ENCODE measurements around the gene PRSS23.

The PRSS23 gene

DNA sequence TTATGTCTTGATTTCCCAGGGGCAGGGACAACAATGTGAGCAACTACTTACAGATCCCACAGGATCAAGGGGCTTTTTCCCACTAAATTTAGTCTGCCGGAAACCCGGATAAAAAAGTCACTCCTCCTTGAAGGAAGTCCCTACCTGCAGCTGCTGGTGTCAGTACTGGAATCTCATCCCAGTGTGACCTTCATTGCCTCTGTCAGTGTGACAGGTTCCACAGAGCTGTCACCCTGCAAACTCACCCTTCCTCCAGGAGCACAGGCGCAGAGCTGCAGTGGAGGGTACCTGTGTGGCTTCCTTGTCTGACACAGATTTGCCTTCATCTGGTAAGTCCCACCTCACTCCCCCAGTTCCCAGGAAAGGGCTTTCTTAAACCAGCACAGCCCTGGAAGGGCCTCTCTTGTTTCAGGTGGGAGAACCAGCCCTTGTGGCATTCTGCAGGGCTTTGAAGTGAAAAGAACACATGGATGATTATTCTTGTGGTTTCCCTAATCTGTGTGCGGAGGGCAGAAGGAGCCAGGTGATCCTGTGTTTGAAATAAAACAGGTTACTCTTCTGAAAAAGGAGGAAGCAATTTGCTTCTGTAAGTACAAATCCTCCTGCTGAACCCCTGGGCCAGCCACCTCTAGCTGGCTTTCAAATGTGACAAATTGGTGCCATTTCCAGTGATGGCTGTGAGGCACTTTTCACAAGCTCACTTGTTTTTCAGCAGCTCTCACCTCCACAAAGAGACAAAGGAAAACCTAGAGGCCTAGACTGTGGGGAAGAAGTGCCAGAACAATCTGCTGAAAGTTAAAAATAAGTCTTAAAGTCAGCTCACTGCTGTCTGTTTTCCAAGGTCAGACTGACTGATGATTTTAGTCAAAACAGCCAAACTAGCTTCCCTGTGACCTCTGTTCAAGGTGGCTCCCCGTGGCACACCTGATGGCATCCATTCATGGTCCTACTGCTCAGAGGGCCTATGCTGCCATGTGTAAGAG is 9.2 kb upstream of the PRSS23 start:
- DNase-seq = no peak

GRCh38 chr11:86792150-86792549 is 8.2 kb upstream of the PRSS23 start:
- no peak for DNase-seq

DNA sequence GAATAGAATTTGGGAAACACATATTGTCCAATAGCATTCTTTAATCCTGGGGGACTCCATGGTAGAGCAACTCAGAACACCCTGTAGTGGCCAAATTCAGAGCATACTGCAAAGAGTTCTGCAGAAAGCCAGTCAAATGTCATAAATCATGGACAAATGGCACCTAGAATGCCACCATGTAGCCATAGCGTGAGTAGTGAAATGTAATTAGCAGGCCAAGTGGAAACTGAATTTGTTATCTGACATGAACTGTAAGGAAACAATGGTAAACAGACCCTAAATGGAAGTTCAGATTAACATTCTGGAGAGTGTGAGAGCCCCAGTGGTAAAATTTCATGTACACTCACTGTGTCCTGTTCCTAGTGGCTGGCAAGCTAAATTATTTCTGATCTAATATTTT is 7.0 kb upstream of the PRSS23 start:
- no peak for DNase-seq

GRCh38 chr11:86795511-86795910 is 4.8 kb upstream of the PRSS23 start:
- DNase-seq = no peak

DNA sequence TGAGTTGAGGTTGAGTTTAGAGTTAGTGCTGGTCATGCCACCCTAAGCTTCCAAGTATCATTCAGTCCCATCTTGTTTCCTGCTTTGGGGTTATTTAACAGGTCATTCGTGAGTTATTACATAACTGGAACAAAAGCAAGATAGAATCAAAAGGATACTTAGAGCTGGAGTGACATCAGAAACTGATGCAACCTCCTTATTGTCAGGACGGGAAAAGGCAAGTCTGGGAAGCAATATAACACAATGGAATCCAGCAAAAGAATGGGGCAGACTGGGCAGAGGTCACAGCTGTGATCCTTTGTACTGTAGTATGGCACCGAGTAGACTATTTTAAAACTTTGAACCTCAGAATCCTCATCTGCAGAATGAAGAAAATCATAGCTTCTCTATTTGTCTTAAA is 4.4 kb upstream of the PRSS23 start:
- DNase-seq = no peak

DNA sequence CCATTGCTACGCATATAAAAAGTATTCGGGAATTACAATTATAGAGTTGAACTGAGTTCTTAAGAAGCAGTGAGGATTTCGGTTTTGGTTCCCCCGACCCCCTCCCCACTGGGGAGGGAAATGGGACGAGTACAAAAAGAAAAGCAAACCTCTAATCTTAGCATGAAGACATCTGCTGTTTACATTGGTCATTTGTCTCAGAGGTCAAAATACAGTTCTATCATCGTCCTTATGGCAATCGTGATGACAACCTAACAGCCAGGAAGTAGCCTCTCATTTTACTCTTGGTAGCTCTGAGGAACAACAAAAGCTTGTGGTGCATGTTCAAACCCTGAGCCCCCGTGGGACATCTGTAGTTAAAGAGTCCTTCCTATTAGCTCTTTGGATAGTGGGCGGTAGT is 3.2 kb upstream of the PRSS23 start:
- no peak for DNase-seq

GRCh38 chr11:86798988-86799387 is 1.4 kb upstream of the PRSS23 start:
- DNase-seq = no peak

DNA sequence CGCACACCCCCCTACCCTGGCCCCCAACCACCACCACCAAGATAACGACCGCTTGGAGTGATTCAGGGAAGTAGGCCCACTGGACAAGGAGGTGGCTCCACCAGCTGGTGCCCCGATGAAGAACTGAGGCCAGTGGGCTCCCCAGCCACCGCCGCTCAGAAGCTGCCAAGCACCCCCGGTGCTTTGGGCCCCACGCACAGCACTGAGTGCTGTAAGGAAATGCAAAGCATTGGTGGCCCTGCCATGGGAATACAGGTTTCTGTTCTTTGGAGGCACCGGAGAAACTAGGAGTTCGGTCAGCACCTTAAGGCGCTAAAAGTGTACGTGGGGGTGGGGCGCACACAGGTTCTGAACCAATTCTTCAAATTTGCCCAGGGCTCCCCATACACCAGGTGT is 664 bp upstream of the PRSS23 start:
- no peak for DNase-seq

DNA sequence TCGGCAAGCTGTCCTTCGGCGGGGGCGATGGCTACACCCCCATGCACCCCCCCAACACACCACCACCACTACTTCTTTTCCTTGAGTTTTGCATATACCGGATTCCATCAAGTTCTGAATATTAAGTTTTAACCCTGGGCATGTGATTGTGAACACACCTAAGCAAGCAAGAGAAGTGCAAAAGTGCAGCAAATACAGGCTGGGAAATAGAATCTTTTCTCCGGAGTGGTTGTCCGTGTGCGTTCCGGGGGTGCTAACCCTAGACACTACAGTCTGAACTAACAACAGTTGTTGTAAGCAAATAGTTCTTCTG is 574 bp downstream of the PRSS23 start:
- DNase-seq = no peak

DNA sequence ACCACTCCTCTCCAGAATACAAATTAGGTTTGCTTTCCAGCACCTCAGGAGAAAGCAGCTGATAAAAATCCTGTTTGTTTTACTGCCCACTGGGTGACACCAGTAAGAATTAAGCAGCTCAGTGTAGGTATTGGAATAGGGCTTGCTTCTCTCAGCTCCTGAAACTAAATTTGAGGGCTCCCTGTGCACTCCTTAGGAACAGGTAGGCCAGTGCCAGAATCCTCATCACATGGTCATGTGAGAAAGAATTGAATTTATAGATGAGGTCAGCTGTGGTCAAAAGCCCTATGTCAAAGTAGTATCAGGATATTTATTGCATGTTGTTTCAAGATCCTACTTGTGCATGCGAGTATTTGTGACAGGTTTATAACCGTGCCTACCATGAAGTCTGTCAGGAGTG is 1.0 kb downstream of the PRSS23 start:
- DNase-seq = no peak

DNA sequence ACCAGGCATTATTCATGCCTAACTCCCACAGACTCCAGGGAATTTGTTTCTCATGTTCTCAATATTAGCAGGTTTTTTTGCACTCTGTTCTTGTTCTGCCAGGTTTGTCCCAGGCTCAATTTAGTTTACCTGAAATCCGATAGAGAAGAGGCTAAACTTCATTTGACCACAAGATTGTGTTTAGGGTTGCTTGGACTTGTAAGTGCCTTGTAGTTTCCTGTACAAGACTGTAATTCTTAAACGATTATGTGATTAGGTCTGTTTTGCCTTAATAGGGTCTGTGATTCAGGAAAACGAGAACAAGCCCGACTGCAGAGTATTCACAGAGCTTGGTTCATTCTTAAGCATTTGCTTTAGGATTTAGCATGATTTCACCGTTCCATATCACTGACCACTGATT is 1.8 kb downstream of the PRSS23 start:
- DNase-seq = no peak

DNA sequence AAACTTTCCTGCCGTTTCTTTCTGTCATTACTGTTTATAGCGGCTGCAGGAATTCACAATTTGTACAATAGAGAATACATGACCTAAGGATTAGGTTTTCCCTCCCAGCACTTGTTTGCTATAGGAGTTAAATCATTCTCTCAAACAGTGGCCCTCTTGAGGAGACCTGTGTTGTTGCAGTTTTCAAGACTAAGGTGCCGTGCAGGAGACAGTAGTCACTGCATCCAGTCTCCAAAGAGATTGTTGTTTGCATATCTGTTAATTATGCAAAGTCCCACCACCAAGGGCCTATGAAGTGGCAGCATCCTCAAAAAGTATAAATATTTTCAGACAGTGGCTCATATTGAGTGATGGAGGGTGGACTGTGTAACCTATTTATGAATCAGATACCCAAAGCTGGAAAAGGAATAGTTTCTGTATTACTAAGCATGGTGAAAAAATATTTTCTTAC is 2.3 kb downstream of the PRSS23 start:
- DNase-seq = peak; percentile 40

- no peak for DNase-seq
Measured at GRCh38 chr11:86803136-86804045, 3.0 kb downstream of the PRSS23 start.

GRCh38 chr11:86804951-86805350 is 4.6 kb downstream of the PRSS23 start:
- no peak for DNase-seq

- no peak for DNase-seq
Measured at GRCh38 chr11:86805873-86806310, 5.5 kb downstream of the PRSS23 start.

- DNase-seq = no peak
Measured at GRCh38 chr11:86806903-86807302, 6.6 kb downstream of the PRSS23 start.

DNA sequence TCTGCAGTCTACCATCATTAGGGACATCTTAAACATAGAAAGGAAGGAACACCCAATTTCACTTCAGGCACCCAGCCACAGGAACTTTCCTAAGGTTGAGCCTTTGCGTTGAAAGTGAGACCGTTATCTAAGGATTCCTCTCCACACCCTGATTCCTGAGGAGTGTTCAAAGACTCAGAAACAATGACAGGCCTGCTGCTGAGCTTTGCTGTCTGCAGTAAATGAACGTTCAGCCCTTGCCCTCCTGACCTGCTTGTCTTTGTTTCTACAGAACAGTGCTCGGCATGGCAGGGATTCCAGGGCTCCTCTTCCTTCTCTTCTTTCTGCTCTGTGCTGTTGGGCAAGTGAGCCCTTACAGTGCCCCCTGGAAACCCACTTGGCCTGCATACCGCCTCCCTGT is 7.0 kb downstream of the PRSS23 start:
- no peak for DNase-seq

DNA sequence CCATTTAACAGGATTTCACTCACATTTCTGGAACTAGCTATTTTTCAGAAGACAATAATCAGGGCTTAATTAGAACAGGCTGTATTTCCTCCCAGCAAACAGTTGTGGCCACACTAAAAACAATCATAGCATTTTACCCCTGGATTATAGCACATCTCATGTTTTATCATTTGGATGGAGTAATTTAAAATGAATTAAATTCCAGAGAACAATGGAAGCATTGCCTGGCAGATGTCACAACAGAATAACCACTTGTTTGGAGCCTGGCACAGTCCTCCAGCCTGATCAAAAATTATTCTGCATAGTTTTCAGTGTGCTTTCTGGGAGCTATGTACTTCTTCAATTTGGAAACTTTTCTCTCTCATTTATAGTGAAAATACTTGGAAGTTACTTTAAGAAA is 9.2 kb downstream of the PRSS23 start:
- DNase-seq = no peak

- DNase-seq = no peak
Measured at GRCh38 chr11:86810288-86810687, 9.9 kb downstream of the PRSS23 start.

DNA sequence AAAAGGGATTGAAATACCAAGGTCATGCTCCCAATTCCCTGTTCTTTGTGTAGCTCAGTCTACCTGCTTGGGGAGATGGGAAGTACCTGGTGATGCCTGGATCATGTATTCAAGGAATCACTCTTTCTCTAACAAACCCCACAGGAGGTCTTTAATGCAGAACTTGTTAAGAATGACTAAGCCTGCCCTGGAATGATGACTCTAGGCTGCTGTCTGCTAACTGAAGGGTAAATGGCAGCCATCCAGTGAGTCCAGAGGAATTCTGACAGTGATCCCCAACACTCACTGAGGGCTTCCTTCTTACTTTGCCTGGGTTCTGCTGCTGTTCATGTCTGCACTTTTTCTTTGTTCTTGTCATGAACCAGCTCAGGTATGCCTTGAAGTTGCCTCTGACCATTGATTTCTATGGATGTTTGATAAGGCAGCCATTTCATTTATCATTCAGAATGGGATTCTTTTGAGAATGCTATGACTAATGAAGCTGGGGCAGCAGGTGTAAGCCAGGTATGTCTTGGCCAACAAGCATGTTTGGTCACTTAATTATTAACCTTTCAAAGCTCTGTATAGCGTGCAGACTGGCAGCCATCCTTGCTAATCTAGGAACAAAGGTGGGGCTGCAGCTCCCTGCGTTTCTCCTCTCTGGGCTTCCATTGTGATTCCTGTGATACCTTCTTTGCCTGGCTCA is 11.4 kb downstream of the PRSS23 start:
- no peak for DNase-seq

GRCh38 chr11:86812322-86812670 is 12.0 kb downstream of the PRSS23 start:
- no peak for DNase-seq

- no peak for DNase-seq
Measured at GRCh38 chr11:86812981-86813380, 12.6 kb downstream of the PRSS23 start.

DNA sequence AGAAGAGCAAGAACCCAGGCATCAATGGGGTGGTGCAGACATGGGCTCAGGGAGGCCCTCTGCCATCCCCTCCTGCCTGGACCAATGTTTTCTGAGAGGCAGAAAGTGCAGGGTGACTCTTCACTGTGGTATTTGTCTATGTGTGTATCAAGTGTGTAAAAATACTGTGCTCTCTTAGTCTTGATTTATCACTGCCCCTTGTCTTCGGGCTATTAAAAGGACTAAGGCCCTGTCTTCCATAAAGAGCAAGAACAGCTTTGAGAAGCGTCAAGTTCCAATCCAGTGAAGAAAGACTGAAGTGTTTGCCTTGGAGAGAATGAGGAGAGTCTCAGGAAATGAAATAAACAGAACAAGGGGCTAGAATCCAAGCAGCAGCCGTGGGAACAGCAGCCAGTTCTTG is 14.4 kb downstream of the PRSS23 start:
- DNase-seq = no peak
